HG03521 (cell line): Measurements from ENCODE around the gene ABCG5.
A peak's percentile ranks its signal among the peaks of the same experiment; 100 is the strongest.

ENCODE experiments used
- ATAC-seq: cut with Tn5 transposase; IDR thresholded peaks from one replicate; pipeline ENCODE4 v1.9.1; 2021; ENCODE audit warnings: mild to moderate bottlenecking, moderate library complexity; ENCODE audit not compliant: unreplicated experiment

Gene ABCG5

GRCh38 chr2:43838560-43839267 is at the start of gene ABCG5, which contains the start of gene ABCG8:
Gene ABCG5, minus strand, starts transcription at chr2:43838839. Its CDS starts 160 bp downstream, at chr2:43838679.
Gene ABCG8, plus strand, starts transcription at chr2:43838971. Its CDS starts 83 bp downstream, at chr2:43839054.
- no peak for ATAC-seq

- ATAC-seq = no peak
Observed at GRCh38 chr2:43887176-43887575, 48.5 kb upstream of the ABCG5 start.

- no peak for ATAC-seq
Observed at GRCh38 chr2:43885132-43885632, 46.5 kb upstream of the ABCG5 start.

GRCh38 chr2:43884689-43885088 is 46.0 kb upstream of the ABCG5 start:
- no peak for ATAC-seq

GRCh38 chr2:43882312-43882711 is 43.7 kb upstream of the ABCG5 start:
- ATAC-seq = no peak

- ATAC-seq = no peak
Observed at GRCh38 chr2:43880952-43881351, 42.3 kb upstream of the ABCG5 start.

GRCh38 chr2:43880471-43880870 is 41.8 kb upstream of the ABCG5 start:
- no peak for ATAC-seq

- ATAC-seq = no peak
Observed at GRCh38 chr2:43879261-43879660, 40.6 kb upstream of the ABCG5 start.

GRCh38 chr2:43877782-43878464 is 39.3 kb upstream of the ABCG5 start:
- peak; percentile 81 for ATAC-seq

GRCh38 chr2:43874776-43875451 is 36.3 kb upstream of the ABCG5 start:
- no peak for ATAC-seq

- ATAC-seq = no peak
Observed at GRCh38 chr2:43872151-43872550, 33.5 kb upstream of the ABCG5 start.

GRCh38 chr2:43855292-43855691 is 16.7 kb upstream of the ABCG5 start:
- no peak for ATAC-seq

- ATAC-seq = no peak
Observed at GRCh38 chr2:43854671-43855070, 16.0 kb upstream of the ABCG5 start.

GRCh38 chr2:43853141-43854081 is 14.8 kb upstream of the ABCG5 start:
- ATAC-seq = no peak

- ATAC-seq = no peak
Observed at GRCh38 chr2:43852196-43852730, 13.6 kb upstream of the ABCG5 start.

GRCh38 chr2:43851011-43851980 is 12.7 kb upstream of the ABCG5 start:
- no peak for ATAC-seq

GRCh38 chr2:43848214-43848613 is 9.6 kb upstream of the ABCG5 start:
- ATAC-seq = no peak

- no peak for ATAC-seq
Observed at GRCh38 chr2:43846140-43846793, 7.6 kb upstream of the ABCG5 start.

GRCh38 chr2:43845181-43845580 is 6.5 kb upstream of the ABCG5 start:
- ATAC-seq = no peak
